Measurements from ENCODE around the gene DSG4.
A peak's percentile ranks its signal among the peaks of the same experiment; 100 is the strongest.

The DSG4 gene

DNA sequence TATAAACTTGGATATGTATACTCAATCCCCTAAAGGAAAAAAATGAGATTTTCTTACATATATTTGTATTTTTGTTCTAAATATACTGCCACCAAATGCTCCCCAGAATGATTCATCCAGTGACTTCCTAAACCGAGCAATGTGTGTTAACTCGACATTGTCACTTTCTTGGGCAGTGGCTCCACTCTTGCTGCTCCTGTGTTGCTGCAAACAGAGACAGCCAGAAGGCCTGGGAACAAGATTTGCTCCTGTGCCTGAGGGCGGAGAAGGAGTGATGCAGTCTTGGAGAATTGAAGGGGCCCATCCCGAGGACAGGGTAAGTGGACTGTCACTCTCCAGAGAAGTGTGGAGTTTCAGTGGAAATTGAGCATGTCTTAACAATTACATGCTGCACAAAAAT, 32.7 kb downstream of the DSG4 start:
- DNase-seq = peak in 1 of 2 experiments; percentile 4

DNA sequence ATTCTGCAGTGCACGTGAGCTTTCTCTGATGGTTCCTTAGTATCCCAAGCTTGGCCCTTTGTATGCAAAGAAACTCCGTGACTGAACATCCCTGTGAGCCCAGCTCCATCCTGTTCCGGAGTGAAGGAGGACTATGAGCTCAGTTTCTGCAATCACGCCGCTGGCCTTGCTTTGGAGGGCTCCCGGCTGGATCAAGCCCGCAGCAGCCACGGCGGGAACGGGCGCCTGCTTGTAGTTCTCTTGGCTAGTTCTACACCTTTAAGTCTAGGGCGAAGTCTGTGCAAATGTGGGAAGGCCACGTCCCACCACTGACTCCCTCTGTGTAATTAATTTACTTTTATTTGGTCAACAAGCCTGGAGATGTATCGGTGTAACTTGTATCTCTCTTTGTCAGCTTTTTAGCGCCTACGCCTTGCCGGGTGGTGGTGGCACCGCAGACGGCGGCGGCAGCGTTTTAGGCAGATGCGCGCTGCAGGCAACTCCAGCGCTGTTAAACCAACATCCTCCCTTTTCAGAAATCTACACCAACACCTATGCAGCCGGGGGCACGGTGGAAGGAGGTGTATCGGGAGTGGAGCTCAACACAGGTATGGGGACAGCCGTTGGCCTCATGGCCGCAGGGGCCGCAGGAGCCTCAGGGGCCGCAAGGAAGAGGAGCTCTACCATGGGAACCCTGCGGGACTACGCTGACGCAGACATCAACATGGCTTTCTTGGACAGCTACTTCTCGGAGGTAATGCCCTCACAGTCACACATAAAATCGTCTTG, 34.3 kb downstream of the DSG4 start:
- no peak for DNase-seq

DNA sequence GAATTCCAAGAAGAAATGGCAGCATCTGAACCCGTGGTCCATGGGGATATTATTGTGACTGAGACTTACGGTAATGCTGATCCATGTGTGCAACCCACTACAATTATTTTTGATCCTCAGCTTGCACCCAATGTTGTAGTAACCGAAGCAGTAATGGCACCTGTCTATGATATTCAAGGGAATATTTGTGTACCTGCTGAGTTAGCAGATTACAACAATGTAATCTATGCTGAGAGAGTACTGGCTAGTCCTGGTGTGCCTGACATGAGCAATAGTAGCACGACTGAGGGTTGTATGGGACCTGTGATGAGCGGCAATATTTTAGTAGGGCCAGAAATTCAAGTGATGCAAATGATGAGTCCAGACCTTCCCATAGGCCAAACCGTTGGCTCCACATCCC, 36.6 kb downstream of the DSG4 start:
- no peak for DNase-seq

DNA sequence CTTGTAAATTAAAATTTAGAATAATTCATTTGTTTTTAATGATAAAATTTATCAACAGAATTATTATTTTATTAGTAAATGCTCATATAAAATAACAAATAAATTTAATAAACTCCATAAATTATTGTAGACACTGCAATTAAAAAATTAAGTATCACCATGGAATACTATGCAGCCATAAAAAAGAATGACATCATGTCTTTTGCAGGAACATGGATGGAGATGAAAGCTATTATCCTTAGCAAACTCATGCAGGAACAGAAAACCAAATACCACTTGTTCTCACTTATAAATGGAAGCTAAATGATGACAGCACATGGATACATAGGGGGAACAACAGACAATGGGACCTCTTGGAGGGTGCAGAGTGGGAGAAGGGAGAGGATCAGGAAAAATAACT, 41.3 kb downstream of the DSG4 start:
- DNase-seq = no peak

DNA sequence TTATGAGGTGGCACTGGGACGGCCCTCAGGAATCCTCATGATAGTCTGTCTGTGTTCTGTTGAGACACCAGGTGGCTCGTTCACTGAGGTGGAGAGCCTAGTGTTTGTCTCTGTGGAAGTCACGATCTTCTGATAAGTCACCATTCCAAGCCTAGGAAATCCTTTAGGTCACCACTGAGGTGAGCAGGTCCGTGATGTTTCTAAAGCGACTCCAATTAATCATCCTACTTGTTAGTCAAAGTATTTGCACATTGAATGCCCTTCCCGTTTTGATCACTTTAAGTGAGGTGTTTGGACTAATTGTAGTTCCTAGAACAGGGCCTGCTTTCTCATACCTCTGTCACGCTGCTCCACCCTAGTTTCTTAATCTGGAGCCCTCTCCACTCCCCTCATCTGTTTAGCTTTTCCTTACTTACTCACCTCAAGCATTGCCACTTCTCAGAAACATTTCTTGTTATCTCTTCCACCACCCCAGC, 42.9 kb downstream of the DSG4 start:
- DNase-seq = no peak

DNA sequence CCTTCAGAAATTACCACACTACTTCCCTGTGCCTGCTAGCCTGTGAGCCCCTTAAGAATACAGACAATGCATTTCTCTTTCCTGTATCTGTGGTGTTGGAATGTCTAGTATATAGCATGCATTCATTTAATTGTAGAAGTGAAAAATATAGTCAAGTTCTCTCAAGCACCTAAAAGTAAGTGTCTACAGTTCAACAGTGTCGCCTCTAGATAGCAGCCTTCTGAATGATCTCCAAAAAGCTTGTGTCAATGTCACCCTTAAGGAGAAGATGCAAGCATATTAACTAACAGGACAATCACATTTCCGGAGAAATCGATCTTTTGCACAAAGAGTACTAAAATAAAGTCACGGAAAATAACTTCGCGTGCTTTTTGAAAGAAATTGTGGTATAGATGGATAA, 43.5 kb downstream of the DSG4 start:
- no peak for DNase-seq

DNA sequence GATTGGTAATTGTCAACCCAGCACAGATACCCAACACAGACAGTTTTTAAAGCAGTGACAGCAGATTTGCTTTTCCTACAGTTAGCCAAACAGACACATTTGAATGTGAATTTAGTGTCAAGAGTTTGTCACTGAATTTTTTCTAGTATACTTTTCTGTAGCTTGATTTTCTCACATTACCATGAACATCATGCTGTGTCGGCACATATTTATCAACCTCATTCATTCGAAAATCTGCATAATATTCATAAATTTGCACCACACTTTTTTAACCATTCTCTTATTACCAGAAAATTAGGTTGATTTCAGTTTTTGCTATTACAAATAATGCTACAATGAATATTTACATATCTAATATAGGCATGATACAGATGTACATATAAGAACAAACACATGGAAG, 43.9 kb downstream of the DSG4 start:
- DNase-seq = no peak

DNA sequence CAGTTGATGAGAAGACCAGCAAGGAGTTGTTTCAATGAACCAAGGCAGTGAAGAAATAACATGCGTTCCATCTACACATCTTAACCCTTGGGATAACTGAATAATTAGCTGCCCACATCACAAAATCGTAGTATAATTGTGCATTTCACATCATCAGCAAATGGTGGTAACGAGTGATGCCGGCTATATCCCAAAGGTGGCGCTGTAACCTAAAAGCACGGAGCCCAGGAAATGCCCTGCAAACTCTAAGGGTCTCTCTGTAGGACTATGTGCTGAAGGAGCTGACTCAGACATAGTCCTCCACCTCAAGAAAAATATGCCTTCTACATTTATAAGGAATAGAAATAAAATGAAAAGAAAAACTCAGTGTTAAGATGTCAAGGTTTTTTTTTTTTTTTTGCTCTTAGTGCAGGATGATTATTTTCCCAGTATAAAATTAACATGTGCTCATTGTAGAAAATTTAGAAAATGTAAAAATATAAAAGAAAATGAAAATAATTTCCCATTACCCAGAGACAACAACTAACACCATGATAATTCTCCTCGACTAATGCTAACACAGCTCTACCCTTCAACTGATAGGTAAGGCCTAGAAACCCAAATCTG, 47.9 kb downstream of the DSG4 start:
- DNase-seq = peak; percentile 42 to 73

DNA sequence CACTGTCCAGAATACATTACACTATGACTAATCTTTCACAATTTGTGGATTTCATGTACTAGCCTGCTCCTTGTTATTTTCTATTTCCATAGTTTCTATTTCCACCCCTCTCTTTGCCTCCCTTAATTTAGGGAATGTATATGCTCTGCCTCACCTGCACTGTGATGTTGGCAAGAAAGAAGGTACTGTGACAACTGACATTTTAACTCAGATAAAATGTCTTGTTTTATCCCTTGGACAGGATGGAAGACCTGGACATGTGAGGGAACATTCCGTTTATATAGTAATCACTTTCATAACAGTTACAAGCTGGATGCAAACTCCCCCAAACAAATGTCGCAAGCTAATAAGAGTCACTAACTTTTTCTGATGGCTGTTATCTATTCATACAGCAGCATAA, 49.4 kb downstream of the DSG4 start:
- no peak for DNase-seq

DNA sequence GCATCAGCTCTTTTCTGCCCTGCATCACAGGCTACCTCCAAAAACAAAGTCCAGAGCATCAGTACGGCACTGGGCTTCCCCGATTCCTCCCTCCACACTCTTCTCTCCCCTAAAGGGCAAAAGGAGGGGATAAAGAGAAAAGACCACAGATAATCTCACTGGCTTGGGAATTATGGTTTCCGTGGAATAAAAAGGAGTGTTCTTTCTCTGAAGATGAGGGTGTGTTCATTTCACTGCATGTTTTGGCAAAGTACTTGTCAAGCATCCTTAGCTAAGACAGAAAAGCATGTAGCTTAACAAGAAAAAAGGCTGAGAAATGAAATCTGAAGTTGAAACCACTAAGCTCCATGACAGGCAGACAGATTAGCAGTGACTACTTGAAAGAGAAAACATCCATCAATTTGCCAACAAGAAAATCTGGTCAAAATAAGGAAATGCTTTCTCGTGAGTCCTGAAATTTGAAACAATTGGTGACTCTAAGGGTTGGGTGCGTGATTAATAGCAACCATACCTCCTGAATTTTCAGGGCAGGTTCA, 50.4 kb downstream of the DSG4 start:
- no peak for DNase-seq

DNA sequence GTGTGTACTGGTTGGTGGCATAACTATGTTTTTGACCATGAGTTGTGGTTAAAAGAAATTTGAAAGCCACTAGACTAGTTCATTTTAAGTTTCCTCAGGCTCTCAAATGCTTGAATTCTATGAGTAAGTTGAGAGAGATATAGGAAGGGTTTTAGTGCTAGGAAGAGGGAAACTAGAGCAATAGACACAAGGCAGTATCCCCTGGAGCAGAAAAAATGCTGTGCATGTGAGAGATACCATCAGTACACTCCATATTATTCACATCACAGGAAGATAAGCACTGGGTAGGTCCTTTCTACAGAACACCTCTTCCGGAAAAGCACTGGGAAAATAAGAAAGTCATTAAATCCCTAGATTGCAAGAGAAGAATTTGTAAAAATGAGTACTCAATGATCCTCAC, 51.6 kb downstream of the DSG4 start:
- DNase-seq = no peak

DNA sequence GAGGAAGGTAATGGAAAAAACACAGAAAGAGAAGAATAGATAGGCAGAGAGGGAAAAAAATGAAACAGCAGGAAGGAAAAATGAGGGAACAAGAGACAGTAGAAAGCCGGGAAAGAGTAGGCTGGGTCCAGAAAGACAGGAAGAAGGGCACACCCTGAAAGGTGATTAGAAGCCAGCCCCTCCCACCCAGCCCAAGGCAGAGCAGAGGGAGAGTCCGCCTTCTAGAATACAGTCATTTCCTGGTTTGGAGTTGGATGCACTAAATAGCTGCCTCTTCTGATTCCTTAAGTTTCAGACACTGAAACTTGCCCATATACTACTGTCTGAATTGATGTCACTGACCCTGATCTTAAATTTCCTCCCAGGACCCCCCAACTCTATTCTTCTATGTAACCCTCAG, 53.0 kb downstream of the DSG4 start:
- DNase-seq = no peak

DNA sequence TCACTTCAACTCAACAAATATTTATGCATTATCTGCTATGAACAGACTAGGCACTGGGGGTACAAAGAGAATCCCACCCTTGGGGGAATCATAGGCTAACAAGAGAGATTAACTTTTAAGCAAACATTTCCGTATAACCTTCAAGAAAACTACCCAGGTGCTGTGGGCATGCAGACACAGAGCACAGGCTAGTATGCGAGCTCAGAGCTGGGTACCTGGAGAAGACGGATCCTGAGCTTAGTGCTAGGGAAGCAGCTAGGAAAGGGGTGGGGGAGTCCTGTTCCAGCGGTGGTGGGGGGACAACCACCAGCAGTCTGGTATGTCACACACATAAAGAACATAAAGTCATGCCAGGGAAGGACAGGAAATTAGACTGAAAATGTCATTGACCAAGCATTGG, 53.5 kb downstream of the DSG4 start:
- no peak for DNase-seq

DNA sequence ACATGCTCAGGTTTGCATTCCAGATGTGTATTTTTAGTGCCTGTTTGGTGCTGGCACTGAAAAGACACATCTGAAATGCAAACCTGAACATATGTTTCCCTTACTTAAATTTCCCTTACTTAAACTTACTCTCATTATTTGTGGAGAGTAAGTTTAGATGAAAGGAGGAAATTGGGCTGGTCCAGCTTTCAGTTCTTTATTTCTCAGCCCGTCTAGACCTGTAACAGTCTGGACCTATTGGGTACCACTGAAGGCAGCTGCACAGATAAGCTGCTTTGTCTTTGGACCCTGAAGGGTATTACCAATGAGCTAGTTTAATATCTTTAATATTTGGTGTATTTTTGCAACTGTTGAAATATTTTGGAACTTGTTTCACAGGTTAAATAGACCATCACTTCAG, 54.0 kb downstream of the DSG4 start:
- DNase-seq = no peak

DNA sequence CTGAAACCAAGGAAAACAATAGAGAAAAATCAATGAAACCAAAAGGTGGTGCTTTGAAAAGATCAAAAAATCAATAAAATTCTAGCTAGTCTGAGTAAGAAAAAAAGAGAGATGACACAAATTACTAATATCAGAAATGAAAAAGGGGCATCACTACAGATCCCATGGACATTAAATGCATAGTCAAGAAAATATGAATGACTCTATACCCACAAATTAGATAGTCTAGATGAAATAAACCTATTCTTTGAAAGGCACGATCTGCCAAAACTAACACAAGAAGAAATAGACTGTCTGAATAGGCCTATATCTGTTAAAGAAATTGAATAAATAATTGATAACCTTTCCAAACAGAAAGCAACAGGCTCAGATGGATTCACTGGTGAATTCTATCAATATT, 55.7 kb downstream of the DSG4 start:
- no peak for DNase-seq

DNA sequence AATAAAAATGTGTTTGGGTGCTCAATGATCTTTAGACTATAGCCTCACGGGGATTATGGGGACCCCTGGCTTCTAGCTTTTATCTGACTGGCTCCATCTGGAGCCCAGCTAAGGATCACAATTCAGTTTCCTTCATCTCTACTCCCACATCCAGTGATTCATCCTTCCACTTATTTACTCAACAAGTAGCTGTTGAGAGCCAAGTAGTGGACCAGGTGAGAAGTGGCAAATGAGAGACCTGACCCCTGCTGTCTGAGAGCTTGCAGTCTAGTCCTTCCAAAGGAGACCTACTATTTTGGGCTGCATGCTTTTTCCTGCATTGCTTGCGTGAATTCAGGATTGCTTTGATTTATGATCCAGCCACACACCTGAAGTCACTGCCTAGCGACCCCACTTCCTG, 60.2 kb downstream of the DSG4 start:
- no peak for DNase-seq

DNA sequence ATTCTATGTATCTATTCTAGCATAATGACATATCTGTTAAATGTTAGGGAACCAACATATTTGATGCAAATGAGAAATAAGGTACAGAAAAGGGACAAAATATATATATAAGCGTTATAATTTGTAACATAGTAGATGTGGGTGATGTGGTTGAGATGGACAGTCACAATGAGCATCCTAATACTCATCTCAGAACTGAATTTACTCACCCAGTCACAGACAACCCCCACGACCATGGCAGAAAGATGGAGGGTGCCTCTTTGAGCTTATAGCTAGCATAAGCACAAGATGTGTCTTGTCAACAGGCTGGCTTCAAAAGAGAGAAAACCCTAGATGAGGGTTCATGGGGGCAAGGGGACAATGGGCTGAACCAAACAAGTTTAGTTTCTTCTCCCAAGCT, 61.8 kb downstream of the DSG4 start:
- DNase-seq = no peak

DNA sequence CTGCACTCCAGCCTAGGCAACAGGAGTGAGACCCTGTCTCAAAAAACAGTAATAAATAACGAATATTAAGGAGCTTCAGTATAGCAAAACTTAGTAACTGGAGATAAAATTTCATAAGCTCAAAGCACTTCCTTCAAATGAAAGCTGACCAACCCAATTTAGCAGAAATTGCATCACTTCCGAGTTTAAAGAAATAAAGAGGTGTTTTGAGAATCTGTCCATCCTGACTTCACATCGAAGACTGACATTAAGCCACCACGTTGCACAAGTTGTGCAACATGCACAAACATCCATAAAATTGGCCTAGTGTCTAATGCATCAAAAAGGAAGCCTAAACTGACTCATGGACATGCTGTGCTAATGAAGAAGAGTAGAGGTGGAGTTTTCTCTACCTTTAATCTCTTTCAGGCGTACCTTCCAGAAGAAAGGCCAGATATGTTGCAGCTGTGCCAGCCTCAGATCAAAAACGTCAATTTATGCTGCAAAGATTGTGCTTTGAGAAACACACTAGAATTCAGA, 63.3 kb downstream of the DSG4 start:
- DNase-seq = no peak

DNA sequence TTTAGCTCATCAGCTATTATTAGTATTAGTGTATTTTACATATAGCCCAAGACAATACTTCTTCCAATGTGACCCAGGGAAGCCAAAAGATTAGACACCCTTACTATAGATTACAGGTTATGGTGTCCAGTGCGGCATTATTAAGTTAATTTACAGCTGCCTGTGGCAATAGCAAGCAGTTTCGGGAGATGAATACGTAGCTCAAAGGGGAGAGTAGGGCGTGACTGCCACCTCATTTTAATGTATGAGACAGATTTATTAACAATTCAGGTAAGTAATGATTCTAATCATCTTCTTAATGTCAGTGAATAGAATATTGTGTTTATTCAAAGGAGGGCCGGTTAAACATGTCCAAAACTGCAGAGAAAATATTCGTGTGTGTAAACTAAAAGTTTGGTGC, 64.2 kb downstream of the DSG4 start:
- DNase-seq = no peak

DNA sequence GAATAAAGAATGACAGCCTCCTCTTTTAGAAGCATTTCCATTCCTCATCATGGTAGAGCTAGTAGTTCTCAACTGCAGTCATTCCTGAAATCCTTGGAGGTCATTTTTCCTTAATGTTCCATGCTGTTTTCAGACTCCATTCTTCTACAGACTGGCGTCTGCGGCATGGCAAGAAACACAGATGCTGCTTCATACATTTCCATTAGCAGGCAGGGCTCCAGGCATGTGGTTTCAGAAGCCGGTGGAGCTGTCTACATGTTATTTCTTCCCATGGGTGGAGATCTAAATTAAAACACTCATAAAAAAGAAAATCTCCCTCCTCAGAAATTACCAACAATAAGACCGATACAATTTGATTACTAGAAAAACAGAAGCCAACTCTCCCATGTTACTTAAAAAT, 64.9 kb downstream of the DSG4 start:
- no peak for DNase-seq

DNA sequence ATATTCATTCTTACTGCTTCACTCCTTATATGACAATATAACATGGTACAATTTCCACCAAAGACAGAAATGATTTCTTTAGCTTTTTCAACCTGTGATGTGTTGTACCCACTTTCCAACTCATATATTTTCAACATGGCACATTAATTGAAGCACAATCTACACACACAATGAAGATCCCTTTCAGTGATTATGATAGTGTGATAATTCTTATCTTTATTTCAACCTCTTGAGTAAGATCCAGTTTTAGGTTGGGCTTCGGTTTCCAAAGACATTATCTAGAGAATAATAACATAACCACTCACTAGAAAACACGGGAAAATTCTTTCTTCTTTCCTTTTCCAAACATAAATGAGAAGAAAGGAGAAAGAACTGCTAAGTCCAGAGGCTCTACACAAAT, 67.6 kb downstream of the DSG4 start:
- DNase-seq = no peak

DNA sequence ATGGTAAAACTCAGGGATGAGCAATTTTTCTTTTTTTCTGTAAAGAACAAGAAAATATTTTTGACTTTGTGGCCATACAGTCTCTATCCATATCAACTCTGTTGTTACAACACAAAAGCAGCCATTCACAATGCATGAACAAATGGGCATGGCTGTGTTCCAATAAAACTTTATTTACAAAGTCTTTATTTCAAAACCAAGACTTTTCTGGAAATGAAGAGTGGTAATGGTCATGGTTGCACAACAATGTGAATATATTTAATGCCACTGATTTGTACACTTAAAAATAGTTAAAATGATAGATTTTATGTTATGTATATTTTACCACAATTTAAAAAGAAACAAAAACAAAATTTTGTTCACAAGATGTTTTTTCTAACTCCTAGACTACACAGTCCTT, 69.3 kb downstream of the DSG4 start:
- DNase-seq = no peak

DNA sequence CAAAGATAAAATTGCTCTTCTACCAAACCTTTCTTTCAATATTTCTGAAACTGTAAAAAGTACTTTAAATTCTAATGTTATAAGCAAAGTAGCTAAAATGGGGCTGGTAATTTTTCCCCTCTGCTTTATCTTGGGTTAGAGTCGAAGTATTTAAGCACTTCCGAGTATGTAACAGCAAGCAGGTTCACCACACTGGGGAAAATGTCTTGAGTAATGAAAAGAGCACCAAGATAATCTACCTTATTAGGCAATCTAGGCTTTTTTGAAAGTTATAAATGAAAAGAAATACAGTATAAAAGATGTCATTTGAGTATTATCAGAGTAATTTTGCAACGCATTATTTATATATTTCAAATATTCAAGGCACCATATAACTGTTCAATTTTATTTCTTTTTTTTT, 70.3 kb downstream of the DSG4 start:
- no peak for DNase-seq

DNA sequence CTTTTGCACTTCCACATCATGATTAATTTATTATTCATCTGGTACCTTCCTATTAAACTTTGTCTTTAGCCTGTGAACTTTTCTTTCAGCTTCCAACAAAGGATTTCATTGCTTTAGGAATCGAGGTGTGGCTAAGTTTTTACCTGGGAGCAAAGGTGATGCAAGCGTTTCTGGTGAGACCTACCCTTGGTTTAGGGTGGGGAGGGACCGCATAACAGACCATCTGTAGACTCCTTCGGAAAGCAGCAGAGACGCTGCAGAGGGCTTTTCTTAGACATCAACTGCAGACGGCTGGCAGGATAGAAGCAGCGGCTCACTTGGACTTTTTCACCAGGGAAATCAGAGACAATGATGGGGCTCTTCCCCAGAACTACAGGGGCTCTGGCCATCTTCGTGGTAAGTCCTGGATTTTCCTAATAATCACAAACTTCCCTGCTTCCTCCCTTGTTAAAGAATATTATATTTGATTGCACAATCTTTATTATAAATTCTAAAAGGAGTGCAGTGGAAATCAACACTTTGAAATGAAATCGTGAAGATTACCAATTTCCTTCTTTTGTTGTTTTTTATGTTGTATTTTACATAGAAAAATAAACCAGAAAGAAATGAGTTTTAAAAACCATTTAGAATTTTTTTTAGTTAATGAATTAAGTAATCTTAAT, 71.1 kb downstream of the DSG4 start, which contains the start of gene DSG3:
TSS of gene DSG3 (plus strand) at position 212 of the 662 bp plus-strand sequence. CDS start at position 349, 137 bp downstream.
- DNase-seq = no peak
